PFSK-1 (cell line): ENCODE results near the gene ADAP1.

Experiments used
- FOXP2 ChIP-seq: optimal IDR thresholded peaks from 2 replicates; pipeline ENCODE3; 2011; ENCODE audit warnings: borderline replicate concordance, control low read depth, inconsistent platforms; ENCODE audit not compliant: insufficient read depth; ENCODE audit errors: extremely low read length, extremely low read depth
- POLR2AphosphoS5 ChIP-seq: IDR thresholded peaks from 2 replicates; pipeline ENCODE4 v1.6.1; 2012; ENCODE audit warnings: low read depth, mild to moderate bottlenecking, control low read depth, low read length, moderate library complexity
- SIN3A ChIP-seq: IDR thresholded peaks from 2 replicates; pipeline ENCODE4 v1.6.1; 2012; ENCODE audit warnings: mild to moderate bottlenecking, low read length, moderate library complexity, borderline replicate concordance; ENCODE audit not compliant: insufficient read depth
- TAF1 ChIP-seq: IDR thresholded peaks from 2 replicates; pipeline ENCODE4 v1.6.1; 2012; ENCODE audit warnings: low read length, control low read depth, borderline replicate concordance; ENCODE audit not compliant: insufficient read depth
- TF ChIP-seq, protein P1 (sequence below), 2 experiments: IDR thresholded peaks; 2 replicates each; pipeline versions ENCODE4 v1.6.1 to v1.8.0; 2011 to 2012; ENCODE audit warnings: low read depth in 2 of 2, low read length in 2 of 2, control low read depth in 1 of 2, inconsistent platforms in 1 of 2, mild to moderate bottlenecking in 1 of 2, moderate library complexity in 1 of 2; ENCODE audit not compliant: insufficient read depth in 1 of 2

The ADAP1 gene

GRCh38 chr7:891805-892204 lies 62.7 kb downstream of the ADAP1 start:
- TF ChIP-seq FOXP2 (no peak), POLR2AphosphoS5 (no peak)
- TF ChIP-seq, protein P1, sequence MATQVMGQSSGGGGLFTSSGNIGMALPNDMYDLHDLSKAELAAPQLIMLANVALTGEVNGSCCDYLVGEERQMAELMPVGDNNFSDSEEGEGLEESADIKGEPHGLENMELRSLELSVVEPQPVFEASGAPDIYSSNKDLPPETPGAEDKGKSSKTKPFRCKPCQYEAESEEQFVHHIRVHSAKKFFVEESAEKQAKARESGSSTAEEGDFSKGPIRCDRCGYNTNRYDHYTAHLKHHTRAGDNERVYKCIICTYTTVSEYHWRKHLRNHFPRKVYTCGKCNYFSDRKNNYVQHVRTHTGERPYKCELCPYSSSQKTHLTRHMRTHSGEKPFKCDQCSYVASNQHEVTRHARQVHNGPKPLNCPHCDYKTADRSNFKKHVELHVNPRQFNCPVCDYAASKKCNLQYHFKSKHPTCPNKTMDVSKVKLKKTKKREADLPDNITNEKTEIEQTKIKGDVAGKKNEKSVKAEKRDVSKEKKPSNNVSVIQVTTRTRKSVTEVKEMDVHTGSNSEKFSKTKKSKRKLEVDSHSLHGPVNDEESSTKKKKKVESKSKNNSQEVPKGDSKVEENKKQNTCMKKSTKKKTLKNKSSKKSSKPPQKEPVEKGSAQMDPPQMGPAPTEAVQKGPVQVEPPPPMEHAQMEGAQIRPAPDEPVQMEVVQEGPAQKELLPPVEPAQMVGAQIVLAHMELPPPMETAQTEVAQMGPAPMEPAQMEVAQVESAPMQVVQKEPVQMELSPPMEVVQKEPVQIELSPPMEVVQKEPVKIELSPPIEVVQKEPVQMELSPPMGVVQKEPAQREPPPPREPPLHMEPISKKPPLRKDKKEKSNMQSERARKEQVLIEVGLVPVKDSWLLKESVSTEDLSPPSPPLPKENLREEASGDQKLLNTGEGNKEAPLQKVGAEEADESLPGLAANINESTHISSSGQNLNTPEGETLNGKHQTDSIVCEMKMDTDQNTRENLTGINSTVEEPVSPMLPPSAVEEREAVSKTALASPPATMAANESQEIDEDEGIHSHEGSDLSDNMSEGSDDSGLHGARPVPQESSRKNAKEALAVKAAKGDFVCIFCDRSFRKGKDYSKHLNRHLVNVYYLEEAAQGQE (IDR thresholded peaks at IDR 0.05; ENCODE audit: insufficient read depth in 1 of 2, low read depth in 2 of 2, low read length in 2 of 2), result no peak

DNA sequence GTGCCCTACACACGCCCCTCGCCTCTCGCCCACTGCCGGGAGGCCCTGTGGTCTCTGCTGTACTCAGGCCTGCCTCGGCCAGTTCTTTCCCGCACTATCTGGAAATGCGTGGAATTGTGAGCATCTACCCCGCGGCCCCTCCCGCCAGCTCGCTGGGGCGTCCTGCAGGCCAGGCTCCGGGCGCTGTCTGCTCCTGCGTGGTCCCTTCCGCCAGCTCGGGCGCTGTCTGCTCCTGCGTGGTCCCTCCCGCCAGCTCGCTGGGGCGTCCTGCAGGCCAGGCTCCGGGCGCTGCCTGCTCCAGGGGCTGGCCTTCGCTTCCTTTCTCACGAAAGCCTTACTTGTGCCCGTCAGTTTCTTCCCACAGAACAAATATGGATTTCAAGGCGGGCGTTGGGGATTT lies 63.2 kb downstream of the ADAP1 start:
- TF ChIP-seq, protein P1 (IDR thresholded peaks at IDR 0.05; ENCODE audit: insufficient read depth in 1 of 2, low read depth in 2 of 2, low read length in 2 of 2), result no peak
- TF ChIP-seq FOXP2 (no peak), TAF1 (no peak), SIN3A (no peak), POLR2AphosphoS5 (no peak)

GRCh38 chr7:890868-891267 lies 63.6 kb downstream of the ADAP1 start:
- TF ChIP-seq FOXP2 (no peak), POLR2AphosphoS5 (no peak), SIN3A (no peak), TAF1 (no peak)
- TF ChIP-seq, protein P1 (IDR thresholded peaks at IDR 0.05; ENCODE audit: insufficient read depth in 1 of 2, low read depth in 2 of 2, low read length in 2 of 2), result no peak

- TF ChIP-seq, protein P1 (IDR thresholded peaks at IDR 0.05; ENCODE audit: insufficient read depth in 1 of 2, low read depth in 2 of 2, low read length in 2 of 2), result no peak
- TF ChIP-seq POLR2AphosphoS5 (no peak), FOXP2 (no peak), TAF1 (no peak), SIN3A (no peak)
Measured at GRCh38 chr7:889391-889790, 65.1 kb downstream of the ADAP1 start.

DNA sequence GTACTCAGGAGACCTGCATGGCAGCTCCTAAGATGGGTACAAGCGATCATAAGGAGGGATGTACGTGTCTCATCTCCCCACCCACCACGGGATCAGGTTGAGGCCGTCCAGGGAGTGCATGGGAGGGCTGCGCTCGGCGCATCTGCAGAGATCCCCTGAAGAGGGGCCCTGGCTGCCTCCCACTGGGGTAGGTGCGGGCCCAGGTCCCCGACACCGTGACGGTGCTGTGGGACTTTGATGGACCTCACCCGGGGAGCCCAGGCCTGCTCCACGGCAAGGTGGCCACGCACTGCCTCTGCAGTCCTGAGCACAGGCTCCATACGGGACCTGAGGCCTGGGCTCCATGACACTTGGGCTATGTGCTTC lies 65.5 kb downstream of the ADAP1 start:
- TF ChIP-seq TAF1 (no peak), POLR2AphosphoS5 (no peak), SIN3A (no peak), FOXP2 (no peak)
- TF ChIP-seq, protein P1 (IDR thresholded peaks at IDR 0.05; ENCODE audit: insufficient read depth in 1 of 2, low read depth in 2 of 2, low read length in 2 of 2), result no peak
